WI38 (cell line): Measurements from ENCODE around the gene TCN2.
A peak's percentile ranks its signal among the peaks of the same experiment; 100 is the strongest.
"Not testable (repeated sequence)": the region's sequence is repeated elsewhere in the genome, so short reads cannot be mapped to it uniquely, and the experiment has no call there.

Source experiments
- H3K4me3 ChIP-seq: 2 replicates; pipeline ENCODE4 v1.5.1; 2011; ENCODE audit warnings: low read depth, mild to moderate bottlenecking, control low read depth, low read length
- CTCF ChIP-seq: IDR thresholded peaks from 2 replicates; pipeline ENCODE4 v1.5.1; 2012; ENCODE audit warnings: low read depth, mild to moderate bottlenecking, control low read depth, low read length

The TCN2 gene

GRCh38 chr22:30606455-30607299, at the start of gene TCN2:
TSS of gene TCN2 (plus strand) at chr22:30607174. CDS start at chr22:30607332, 158 bp downstream.
- TF ChIP-seq CTCF: no peak
- H3K4me3 ChIP-seq: peak within 1 kb of the TSS; percentile 51

- H3K4me3 ChIP-seq: no peak overlapping the region
- no peak for TF ChIP-seq CTCF
These were observed 49.7 kb upstream of the TCN2 start for GRCh38 chr22:30557243-30557642.

- TF ChIP-seq CTCF: no peak
- no peak overlapping the region for H3K4me3 ChIP-seq
These were observed 47.1 kb upstream of the TCN2 start for GRCh38 chr22:30559889-30560288.

- H3K4me3 ChIP-seq: not testable (repeated sequence)
These were observed 46.3 kb upstream of the TCN2 start for GRCh38 chr22:30560643-30561202.

- no peak for TF ChIP-seq CTCF
- no peak overlapping the region for H3K4me3 ChIP-seq
These were observed 45.4 kb upstream of the TCN2 start for GRCh38 chr22:30561402-30562189.

GRCh38 chr22:30562366-30562765, 44.6 kb upstream of the TCN2 start:
- H3K4me3 ChIP-seq: no peak overlapping the region
- TF ChIP-seq CTCF: no peak

GRCh38 chr22:30564045-30564760, 42.8 kb upstream of the TCN2 start:
- no peak for TF ChIP-seq CTCF
- no peak overlapping the region for H3K4me3 ChIP-seq
